HG03039 (cell line): ENCODE data around the gene RPL7A.
"Not testable (repeated sequence)": the region's sequence is repeated elsewhere in the genome, so short reads cannot be mapped to it uniquely, and the experiment has no call there.

Source experiments
- ATAC-seq: cut with Tn5 transposase; IDR thresholded peaks from one replicate; pipeline ENCODE4 v1.9.1; 2021; ENCODE audit warnings: mild to moderate bottlenecking, moderate library complexity; ENCODE audit not compliant: unreplicated experiment

RPL7A gene

DNA sequence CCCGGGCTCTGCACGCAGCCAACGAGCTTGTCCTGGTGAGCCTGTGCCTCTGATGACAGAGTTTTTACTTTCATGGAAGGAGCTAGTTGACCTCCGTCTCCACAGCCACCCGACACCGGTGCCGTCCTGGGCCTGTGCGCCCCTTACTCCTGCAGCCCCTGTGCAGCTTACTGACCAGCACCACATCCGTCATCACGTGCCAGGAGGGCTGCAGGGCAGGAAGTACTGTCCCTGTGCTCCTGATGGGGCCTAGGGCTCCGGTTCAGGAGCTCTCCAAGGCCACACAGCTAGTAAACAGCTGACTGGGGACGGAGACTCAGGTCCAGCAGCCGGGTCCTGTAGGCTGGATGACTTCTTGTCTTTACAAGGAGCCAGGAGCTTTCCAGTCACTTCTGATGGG, 38.3 kb downstream of the RPL7A start:
- no peak for ATAC-seq

DNA sequence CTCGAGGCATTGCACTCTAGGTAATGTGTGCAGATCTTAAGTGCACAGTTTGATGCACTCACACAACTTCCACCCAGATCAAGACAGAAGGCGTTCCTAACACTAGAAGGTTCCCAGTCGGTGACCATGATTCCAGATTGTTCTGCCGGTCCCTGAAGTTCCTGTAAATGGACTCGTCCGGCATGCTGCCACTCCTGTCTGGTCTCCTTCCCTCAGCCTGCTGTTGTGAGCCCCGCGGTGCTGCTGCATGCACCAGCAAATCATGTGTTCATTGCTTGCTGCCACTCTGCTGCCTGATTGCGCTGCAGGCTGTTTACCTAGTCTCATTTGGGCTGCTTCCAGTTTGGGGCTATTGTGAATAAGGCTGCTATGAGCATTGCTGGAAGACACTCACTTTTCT, 39.7 kb downstream of the RPL7A start:
- no peak for ATAC-seq

DNA sequence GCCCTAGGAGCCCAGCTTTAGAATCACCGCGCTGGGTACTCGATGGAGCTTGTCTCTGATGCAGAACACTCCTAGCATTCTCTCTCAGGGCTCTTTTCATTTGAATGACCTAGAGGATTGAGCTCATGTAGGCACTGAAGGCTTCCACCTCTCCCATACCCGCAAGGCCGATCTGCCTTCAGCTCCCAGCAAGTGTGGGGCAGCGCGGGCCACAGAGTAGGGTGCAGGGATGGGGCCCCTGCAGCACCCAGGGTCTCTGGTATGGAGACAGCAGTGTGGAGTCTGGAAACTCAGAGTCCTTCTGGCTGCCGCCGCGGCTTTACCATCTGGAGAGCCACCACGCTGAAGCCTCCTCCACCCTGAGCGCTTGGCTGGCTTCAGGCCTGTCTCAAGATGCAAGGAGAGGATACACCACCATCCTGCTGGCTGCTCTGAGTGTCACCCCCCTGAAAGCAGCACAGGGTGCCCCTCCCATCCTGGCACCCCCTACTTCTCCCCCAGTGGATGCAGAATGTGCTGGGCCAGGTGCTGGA, 41.1 kb downstream of the RPL7A start:
- ATAC-seq: no peak

DNA sequence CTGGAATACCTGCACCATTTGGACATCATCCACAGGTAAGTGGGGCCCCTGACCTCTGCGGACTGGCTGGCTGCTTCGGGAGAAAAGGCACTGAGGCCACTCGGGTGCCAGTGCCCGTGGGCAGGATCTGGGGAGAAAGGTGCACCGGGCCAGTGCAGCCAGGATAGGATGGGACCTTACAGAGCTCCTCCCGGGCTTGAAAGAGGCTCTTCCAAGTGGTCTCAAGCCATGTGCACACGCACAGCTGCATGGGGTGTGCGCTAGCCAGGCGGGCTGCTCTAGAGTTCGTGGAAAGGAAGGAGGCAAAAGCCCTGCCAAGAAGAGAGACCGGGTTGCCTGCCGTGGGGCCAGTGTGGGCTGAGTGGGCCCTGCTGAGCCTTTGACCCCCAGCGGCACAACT, 41.5 kb downstream of the RPL7A start:
- ATAC-seq: no peak

DNA sequence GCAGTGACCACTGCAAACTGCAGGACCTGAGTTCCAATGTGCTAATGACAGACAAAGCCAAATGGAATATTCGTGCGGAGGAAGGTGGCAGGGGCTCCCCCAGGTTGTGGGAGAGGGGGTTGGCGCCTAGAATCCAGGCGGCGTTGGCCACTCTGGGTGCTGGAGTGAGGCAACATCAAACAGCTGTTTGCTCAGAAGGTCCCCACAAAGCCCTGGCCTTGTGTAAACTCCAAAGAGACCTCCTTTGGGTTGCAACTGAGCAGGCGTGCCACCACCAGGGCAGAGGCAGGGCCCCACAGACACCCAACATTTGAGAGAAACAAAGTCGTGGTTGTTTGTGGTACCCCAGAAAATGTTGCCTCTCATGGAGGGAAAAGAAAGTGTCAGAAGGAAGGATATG, 42.7 kb downstream of the RPL7A start:
- no peak for ATAC-seq

DNA sequence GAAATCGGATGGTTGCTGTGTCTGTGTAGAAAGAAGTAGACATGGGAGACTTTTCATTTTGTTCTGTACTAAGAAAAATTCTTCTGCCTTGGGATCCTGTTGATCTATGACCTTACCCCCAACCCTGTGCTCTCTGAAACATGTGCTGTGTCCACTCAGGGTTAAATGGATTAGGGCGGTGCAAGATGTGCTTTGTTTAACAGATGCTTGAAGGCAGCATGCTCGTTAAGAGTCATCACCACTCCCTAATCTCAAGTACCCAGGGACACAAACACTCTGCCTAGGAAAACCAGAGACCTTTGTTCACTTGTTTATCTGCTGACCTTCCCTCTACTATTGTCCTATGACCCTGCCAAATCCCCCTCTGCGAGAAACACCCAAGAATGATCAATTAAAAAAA, 43.4 kb downstream of the RPL7A start:
- not testable (repeated sequence) for ATAC-seq

DNA sequence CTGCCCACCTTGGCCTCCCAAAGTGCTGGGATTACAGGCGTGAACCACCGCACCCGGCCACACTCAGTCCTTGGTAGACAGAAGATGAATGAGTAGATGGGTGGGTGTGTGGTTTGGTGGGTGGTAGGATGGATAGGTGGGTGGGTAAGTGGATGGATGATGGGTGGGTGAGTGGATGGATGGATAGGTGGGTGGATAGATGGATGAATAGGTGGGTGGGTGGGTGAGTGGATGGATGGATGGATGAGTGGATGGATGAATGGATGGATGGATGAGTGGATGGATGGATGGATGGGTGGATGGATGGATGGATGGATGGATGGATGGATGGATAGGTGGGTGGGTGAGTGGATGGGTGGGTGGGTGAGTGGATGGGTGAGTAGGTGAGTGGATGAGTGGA, 44.3 kb downstream of the RPL7A start:
- ATAC-seq: not testable (repeated sequence)

DNA sequence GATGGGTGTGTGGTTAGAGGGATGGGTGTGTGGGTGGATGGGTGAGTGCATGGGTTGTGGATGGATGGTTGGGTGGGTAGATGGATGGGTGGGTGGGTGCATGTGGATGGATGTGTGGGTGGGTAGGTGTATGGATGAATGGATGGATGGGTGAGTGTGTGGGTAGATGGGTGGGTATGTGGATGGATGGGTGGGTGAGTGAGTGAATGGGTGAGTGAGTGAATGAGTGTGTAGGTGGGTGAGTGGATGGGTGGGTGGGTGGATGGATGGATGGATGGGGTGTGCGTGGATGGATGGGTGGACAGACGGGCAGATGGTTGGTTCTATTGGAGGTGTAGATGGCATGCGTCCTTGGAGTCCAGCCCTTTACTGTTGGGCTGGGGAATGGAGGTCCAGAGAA, 45.4 kb downstream of the RPL7A start:
- ATAC-seq: no peak

DNA sequence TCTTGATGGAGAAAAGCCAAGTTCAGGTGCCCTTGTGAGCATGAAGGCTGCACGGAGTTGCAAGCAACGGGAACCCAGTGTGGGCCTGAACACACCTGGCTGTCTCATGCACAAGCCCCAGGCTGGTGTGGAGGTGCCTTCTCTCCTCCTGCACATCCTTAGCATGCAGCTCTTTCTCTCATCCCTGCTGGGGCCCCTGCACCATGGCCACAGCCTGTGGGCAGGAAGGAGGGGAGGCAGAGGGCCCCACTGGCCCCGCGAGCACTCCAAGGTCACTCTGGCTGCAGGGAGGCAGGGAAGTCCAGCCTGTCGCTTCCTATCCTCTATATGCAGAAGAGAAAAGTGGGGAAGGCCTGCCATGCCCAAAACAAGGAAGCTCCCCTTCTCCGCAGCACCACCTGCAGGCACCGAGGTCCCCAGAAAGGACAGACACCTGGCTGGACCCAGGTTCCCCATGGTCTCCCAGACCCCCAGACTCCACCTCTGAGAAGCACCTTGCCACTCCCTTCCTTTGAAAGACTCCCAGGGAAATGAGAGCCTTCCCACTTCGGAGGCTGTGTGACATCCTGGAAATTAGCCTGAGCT, 46.8 kb downstream of the RPL7A start:
- no peak for ATAC-seq

DNA sequence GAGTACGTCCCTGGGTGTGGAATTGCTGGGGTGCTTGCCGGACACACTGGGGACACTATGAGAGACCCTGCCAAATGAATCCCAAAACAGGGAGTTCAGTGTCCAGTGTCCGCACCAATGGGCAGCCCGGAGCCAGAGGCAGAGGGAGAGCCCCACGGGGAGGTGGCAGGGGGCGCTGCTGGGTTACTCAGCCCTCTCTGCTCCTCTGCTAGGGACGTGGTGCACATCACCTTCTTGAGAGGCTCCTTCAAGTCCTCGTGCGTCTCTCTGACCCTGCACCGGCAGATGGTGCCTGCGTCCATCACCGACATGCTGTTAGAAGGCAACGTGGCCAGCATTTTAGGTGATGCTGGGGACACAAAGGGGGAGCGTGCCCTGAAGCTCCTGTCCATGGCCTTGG, 48.9 kb downstream of the RPL7A start:
- no peak for ATAC-seq

DNA sequence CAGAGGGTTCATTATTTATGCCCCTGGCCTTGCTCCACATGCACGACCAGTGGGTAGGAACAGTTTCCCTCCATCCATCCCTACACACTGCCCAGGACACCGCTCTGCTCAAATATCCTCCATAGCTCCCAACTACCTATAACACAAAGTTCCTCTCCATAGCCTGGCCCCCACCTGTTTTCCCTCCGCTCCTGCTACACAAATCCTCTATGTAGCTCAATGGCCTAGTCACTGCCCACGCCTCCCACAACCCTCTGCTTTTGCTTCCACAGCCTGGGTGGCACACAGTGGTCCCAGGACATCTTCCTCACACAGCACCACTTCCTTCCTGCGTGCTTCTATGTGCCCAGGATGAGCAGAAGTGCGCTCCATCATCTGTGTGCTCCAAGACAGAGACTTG, 49.4 kb downstream of the RPL7A start:
- ATAC-seq: no peak

DNA sequence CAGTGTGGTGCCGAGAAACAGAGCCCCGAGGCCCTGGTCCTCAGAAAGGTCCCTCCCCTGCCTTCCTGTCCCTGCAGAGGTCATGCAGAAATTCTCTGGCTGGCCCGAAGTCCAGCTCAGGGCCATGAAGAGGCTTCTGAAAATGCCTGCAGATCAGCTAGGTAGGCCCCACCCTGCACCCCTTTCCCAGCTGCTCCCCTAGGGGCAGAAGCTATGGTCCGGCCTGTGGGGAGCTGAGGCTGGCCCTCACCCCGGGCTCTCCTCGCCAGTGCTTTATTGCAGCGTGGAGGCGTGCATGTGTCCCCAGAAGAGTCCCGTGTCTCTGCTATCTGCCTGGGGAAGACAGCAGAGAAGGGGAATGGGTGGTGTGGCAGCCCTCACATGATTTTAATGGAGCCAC, 49.9 kb downstream of the RPL7A start:
- no peak for ATAC-seq

DNA sequence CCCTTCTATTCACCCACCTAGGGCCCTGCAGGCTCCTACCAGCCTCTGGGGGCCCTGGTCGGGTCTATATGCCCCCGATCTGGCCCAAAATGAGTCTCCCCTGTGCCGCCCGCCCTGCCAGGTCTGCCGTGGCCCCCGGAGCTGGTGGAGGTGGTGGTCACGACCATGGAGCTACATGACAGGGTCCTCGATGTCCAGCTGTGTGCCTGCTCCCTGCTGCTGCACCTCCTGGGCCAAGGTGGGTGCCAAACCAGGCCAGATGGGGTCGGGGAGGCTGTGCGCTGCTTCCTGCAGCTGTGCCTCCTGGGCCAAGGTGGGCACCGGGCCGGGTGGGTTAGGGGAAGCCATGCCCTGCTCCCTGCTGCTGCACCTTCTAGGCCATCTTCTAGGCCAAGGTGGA, 52.3 kb downstream of the RPL7A start:
- ATAC-seq: no peak
